SIG-M5 (cell line): ENCODE measurements around the gene WFDC5.
"Not testable (repeated sequence)": the region's sequence is repeated elsewhere in the genome, so short reads cannot be mapped to it uniquely, and the experiment has no call there.

Experiments used
- DNase-seq: peaks from one replicate; lab custom pipeline; 2025; lab: John Stamatoyannopoulos, UW

The WFDC5 gene, protein sequence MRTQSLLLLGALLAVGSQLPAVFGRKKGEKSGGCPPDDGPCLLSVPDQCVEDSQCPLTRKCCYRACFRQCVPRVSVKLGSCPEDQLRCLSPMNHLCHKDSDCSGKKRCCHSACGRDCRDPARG

GRCh38 chr20:45114465-45115385, at the start of gene WFDC5:
TSS of gene WFDC5 (minus strand) at chr20:45115174. CDS start at chr20:45115083, 91 bp downstream.
- no peak for DNase-seq

- no peak for DNase-seq
These were observed 48.3 kb upstream of the WFDC5 start for GRCh38 chr20:45163083-45163803.

DNA sequence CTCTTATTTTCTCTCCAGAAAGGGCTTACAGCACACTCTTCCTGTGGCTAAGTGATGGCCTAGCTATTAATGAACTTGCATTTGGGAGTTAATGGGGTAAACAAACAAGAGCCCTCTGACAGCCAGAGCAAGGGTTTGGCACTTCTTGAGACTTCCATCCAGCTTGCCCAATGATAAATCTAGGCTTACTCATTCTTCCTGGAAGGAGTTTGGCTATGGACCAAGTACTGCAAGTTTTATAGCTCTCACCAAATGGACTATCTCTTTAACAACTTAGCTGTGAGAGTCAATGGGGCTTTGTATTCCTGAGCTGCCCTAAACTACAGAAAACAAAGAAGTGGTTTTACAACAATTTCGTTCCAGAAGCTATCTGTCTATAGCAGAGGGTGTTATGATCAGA, 43.0 kb upstream of the WFDC5 start:
- DNase-seq: no peak

- DNase-seq: no peak
These were observed 41.7 kb upstream of the WFDC5 start for GRCh38 chr20:45156713-45157112.

GRCh38 chr20:45154794-45155193, 39.8 kb upstream of the WFDC5 start:
- DNase-seq: not testable (repeated sequence)

GRCh38 chr20:45154183-45154582, 39.2 kb upstream of the WFDC5 start:
- no peak for DNase-seq

- peak; percentile 83 for DNase-seq
These were observed 38.8 kb upstream of the WFDC5 start for GRCh38 chr20:45153752-45154151.

DNA sequence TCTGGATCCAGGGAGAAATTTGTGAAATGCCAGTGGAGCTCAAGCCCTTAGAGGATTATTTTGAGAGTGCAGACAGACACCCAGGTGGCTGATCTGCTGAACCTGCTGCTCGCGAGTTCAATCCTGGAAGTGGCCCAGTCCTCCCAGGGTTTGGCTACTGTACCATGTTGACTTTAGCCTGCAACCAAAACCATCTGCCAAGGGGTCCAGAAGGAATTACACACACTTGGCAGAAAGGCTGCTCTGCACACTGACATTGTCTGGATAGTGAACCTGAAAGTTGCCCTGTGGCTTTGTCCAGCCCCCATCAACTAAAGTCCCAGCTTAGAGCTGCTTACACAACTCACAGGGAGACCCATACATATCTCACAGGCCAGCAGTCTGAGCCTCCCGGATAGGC, 38.2 kb upstream of the WFDC5 start:
- no peak for DNase-seq

DNA sequence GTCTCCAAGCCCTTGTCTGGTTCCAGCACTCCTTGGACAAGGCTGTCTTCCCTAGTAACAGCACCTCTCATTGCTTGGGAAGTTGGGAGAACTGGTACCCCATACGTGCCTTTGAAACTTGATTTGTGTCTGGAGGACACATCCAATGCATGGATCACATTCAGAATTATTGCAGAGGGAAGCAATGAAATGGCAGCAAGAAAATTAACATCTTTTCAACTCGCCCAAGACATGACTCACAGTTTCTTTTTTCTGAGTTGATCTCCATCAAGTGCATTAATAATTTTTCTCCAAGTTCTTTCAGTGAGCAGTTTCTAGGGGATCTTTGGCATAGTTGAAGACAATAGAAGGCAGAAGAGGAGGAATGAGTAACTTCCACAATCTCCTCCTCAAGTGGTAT, 37.4 kb upstream of the WFDC5 start:
- no peak for DNase-seq

DNA sequence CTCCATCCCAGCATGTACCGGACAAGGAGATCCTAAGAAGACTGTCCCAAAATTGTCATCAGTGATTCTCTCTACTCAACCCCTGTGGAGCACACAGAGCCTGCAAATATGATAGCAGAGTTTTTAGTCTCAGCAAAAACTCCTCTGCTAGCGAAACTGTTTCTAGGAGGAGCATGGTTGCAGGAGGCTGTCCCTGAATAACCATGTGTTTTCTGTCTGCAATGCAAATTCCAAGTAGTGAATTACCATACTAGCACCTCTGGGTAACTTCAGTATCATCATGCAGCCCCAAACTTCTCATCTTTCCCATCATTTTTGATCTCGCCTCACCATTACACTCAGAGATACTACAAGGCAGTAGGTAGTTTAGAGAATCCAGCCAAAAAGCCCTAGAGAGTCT, 34.1 kb upstream of the WFDC5 start:
- no peak for DNase-seq

- no peak for DNase-seq
These were observed 25.9 kb upstream of the WFDC5 start for GRCh38 chr20:45140836-45141235.

DNA sequence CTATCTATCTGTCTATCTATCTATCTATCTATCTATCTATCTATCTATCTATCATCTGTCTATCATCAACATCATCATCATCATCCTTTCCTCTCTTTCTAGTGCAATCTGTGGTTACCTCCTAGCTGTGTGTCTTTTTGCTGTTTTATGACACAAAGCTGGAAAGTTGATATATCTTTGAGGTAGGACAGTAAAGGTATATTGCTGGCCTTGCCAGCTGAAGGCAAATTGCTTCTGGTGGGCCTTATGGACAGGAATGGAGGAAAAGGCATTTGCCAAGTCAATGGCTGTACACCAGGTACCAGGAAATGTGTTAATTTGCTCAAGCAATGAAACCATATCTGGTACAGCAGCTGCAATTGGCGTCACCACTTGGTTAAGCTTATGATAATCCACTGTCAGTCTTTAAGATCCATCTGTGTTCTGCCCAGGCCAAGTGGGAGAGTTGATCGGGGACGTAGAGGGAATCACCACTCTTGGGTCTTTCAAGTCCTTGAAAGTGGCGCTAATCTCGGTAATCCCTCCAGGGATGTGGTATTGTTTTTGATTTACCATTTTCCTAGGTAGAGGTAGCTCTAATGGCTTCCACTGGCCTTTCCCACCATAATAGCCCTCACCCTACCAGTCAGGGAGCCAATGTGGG, 24.9 kb upstream of the WFDC5 start:
- not testable (repeated sequence) for DNase-seq

DNA sequence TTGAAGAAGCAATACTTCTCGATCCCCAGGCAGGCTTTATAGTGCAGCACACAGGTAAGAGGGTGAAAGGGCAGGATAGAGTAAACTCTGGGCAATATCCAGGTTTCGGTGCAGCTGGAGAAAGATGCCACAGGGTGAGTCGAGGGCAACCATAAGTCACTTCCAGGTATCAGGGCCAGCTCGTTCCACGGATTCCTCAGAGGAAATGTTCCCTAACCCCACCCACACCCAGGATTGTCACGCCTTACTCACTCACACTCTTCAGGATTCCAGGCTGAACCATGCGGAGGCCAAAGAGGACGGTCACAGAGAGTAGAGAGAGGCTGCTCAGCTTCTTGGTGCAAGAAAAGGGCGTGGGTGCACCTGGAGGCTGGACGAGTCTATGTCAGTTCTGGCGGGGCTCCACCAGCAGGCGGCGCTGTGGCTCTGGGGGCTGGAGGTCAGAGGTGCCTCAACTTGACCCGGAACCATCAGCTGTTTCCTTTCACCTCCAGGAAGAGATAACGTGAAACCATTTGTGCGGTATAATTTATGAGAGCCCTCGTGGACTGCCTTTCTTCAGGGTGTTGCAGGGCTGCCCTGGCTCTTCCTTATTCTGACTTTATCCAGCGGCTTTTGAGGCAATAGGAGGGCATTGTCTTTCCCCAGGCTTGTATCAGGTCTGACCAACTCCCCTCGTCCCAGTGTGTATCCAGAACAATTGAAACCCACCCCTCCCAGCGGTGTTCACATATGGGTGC, 23.8 kb upstream of the WFDC5 start:
- no peak for DNase-seq

DNA sequence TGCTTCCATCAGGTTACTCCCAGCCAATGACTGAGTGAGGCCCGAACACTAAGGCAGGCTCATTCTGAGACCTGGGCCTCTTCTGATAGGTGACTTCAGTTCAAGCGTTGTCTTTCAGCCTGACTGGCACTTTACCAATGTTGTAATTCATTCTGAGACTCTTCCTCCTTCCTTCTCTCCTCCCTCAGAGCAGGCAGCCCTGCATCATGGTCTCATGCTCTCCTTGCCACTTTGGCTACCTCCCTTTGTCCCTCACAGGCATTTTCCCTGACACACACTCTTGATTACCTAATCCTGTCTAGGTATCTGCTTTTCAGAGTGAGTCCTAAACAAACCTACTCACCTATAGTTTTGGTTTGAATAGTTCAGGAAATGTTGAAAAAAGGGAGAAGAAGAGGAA, 21.9 kb upstream of the WFDC5 start:
- DNase-seq: no peak

DNA sequence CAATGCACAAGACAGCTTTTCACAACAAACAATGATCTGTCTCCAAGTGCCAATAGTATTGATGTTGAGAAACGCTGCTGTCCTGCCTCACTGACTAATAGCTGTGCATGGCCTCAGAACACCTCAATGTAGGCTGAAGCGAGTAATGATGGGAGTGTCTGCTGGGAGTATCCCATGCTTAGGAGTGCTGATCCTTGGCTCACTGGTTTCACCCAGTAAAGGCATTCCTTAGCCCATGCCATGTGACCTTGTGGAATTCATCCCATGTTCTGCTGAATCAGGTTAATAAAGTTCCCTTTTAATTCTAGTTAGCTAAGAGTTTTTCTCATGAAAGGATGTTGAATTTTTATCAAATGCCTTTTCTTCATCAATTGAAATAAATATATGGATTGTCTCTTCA, 13.1 kb upstream of the WFDC5 start:
- no peak for DNase-seq

DNA sequence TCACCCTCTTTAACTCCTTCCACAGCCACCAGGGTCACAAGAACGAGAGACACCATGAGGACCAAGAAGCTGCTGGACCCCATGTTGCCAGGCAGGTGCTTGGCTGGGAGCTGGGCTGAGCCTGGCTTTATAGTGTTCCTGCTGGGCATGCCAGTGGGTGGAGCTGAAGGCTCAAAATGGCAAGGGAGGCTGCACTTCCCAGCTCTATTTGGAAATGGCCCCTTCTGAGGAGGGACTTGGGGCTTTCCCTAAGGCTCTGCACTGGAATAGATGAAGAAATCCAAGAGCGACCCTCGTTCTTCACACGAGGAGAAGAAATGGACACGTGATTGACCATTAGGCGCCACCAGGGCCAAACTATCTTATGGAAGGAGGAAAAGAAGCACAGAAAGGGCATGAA, 9.4 kb upstream of the WFDC5 start, which contains the start of gene WFDC12:
Gene WFDC12, minus strand, starts transcription at position 101 of the 400 bp plus-strand sequence. Its CDS starts 18 bp downstream, at position 83.
- no peak for DNase-seq

- no peak for DNase-seq
These were observed 6.4 kb upstream of the WFDC5 start for GRCh38 chr20:45121388-45121787.

DNA sequence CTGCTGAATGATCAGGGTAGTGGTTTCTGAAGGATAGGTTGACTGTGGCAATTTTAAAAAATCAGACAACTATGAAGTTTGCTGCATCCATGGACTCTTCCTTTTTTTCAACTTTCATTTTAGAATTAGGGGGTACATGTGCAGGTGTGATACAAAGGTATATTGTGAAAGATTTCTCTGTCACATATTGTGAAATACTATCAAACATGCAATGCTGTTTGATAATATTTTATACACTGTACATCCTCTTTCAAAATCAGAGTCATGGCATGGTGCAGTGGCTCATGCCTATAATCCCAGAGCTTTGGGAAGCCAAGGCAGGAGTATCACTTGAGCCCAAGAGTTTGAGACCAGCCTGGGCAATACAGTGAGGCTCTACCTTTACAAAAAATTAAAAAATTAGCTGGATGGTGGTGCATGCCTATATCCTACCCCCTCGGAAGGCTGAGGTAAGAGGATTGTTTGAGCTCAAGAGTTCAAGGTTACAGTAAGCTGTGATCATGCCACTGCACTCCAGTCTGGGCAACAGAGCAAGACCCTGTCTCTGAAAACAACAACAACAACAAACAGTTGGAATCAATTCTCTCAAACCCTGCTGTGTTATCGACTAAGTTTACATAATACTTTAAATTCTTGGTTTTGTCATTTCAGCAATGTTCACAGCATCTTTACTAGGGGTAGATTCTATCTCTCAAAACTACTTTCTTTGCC, 4.7 kb upstream of the WFDC5 start:
- no peak for DNase-seq

DNA sequence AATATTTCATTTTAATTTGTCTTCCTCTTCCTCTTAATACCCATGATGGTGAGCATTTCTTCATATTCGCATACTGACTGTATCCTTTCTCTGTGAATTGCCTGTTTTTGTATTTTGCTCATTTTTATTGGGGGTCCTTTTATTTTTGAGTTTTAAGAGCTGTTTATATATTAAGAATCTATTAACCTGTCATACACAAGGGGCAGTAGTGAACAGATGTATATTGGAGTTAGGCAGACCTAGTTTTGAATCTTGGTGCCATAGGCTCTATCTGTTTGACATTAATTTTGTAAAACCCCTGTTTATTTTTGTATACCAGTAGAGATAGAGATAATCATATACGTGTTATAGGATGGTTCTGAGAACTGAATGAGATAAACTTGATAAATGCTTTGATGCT, 3.1 kb upstream of the WFDC5 start:
- DNase-seq: no peak

DNA sequence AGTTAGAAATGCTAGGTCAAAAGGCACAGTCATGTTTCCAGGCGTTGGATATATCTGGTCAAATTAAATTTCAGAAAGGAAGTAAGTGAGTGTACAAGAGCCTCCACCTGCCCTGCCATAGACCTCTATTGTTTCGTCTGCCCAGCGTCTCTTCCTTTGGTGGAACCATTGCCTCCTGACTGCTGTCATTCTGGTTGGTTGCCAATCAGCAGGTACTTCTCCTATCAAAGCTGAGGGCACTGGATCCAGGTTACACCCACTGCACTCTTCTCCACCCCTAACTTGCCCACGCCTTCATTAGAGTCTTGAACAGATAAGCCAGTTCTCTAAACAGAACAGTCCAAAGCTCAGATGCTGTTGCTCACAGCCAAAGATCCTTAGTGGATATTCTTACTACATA, 2.6 kb upstream of the WFDC5 start:
- no peak for DNase-seq

GRCh38 chr20:45115829-45116228, 855 bp upstream of the WFDC5 start:
- DNase-seq: no peak
